ENCODE results near the gene HEXIM1. TPM values are rescaled to one million over a fixed set of nuclear protein-coding genes. Genes with fewer than 3 reads are reported as not detected.

The HEXIM1 gene
- polyA plus RNA-seq, 3 donors = 2.2 to 14.8 (median 2.5) TPM

GRCh38 chr17:45156242-45156641, 8.0 kb downstream of the HEXIM1 start:
- Mint-ChIP-seq H3K27me3 (ENCODE audit: low read depth in 3 of 3) (no peaks in the 10 kb centered on the region), H3K27ac (peak overlapping the region in 1 of 7 donors; percentile 73), H3K36me3 (peaks cover 5 to 15% of the 10 kb centered on the region in 2 donors), H3K9me3 (no peaks in the 10 kb centered on the region), H3K4me3 (no peak overlapping the region), H3K4me1 (peaks cover 47% of the 10 kb centered on the region)
- Histone ChIP-seq H3K27ac (ENCODE audit: low read depth in 1 of 2, low read length in 2 of 2) (no peak overlapping the region), H3K4me3 (replicated peaks in 1 of 3; ENCODE audit: low read depth in 2 of 3, low read length in 3 of 3) (no peak overlapping the region), H3K79me2 (ENCODE audit: insufficient read depth, low read length) (peaks cover 96% of the 10 kb centered on the region), H3K9ac (ENCODE audit: insufficient read depth, low read length, poor library complexity, severe bottlenecking) (no peak overlapping the region), H3K4me2 (replicated peaks; ENCODE audit: extremely low read depth, low read length, poor library complexity, severe bottlenecking) (no peak overlapping the region), H4K20me1 (ENCODE audit: insufficient read depth, low read length) (peaks cover 25% of the 10 kb centered on the region), H2AFZ (ENCODE audit: insufficient read depth, low read depth, low read length, poor library complexity, severe bottlenecking) (no peak overlapping the region), H3K9me3 (replicated peaks in 1 of 2; ENCODE audit: control insufficient read depth in 1 of 2, insufficient read depth in 1 of 2, low read length in 2 of 2) (no peaks in the 10 kb centered on the region), H3K27me3 (ENCODE audit: control insufficient read depth in 2 of 2, insufficient read depth in 2 of 2, low read length in 2 of 2) (no peaks in the 10 kb centered on the region), H3K36me3 (replicated peaks in 1 of 2; ENCODE audit: control insufficient read depth in 1 of 2, insufficient read depth in 2 of 2, low read length in 2 of 2) (no peaks in the 10 kb centered on the region), H3K4me1 (ENCODE audit: control insufficient read depth in 1 of 2, insufficient read depth in 2 of 2, low read length in 2 of 2) (peaks cover 37 to 53% of the 10 kb centered on the region in 2 donors)
- no CpG with 5 or more reads among the region's 3 CpGs for WGBS (ENCODE audit: insufficient coverage)
- intact Hi-C loops (cut with micrococcal nuclease) = no loop called here
- TF ChIP-seq CTCF (IDR thresholded peaks at IDR 0.05) = no peak
- DNase-seq = no peak

- Histone ChIP-seq H3K4me2 (replicated peaks; ENCODE audit: extremely low read depth, low read length, poor library complexity, severe bottlenecking) (peak overlapping the region; percentile 80), H2AFZ (ENCODE audit: insufficient read depth, low read depth, low read length, poor library complexity, severe bottlenecking) (peak overlapping the region; percentile 73), H3K27ac (ENCODE audit: low read depth in 1 of 2, low read length in 2 of 2) (peak overlapping the region; percentile 94 to 97), H3K27me3 (ENCODE audit: control insufficient read depth in 2 of 2, insufficient read depth in 2 of 2, low read length in 2 of 2) (no peaks in the 10 kb centered on the region), H3K4me1 (ENCODE audit: control insufficient read depth in 1 of 2, insufficient read depth in 2 of 2, low read length in 2 of 2) (peaks cover 55 to 71% of the 10 kb centered on the region in 2 donors), H4K20me1 (ENCODE audit: insufficient read depth, low read length) (peaks cover 7% of the 10 kb centered on the region), H3K36me3 (replicated peaks in 1 of 2; ENCODE audit: control insufficient read depth in 1 of 2, insufficient read depth in 2 of 2, low read length in 2 of 2) (no peaks in the 10 kb centered on the region), H3K4me3 (replicated peaks in 1 of 3; ENCODE audit: low read depth in 2 of 3, low read length in 3 of 3) (peak overlapping the region; percentile 85 to 92 (median 86)), H3K9ac (ENCODE audit: insufficient read depth, low read length, poor library complexity, severe bottlenecking) (peak overlapping the region; percentile 99), H3K79me2 (ENCODE audit: insufficient read depth, low read length) (peaks cover 61% of the 10 kb centered on the region), H3K9me3 (replicated peaks in 1 of 2; ENCODE audit: control insufficient read depth in 1 of 2, insufficient read depth in 1 of 2, low read length in 2 of 2) (no peaks in the 10 kb centered on the region)
- Mint-ChIP-seq H3K27ac (peak overlapping the region; percentile 96 to 100 (median 99)), H3K27me3 (ENCODE audit: low read depth in 3 of 3) (no peaks in the 10 kb centered on the region), H3K4me3 (peak overlapping the region; percentile 98 to 100), H3K4me1 (peaks cover 60% of the 10 kb centered on the region), H3K9me3 (no peaks in the 10 kb centered on the region), H3K36me3 (peaks cover 5 to 15% of the 10 kb centered on the region in 2 donors)
- intact Hi-C loops (cut with micrococcal nuclease) = loop anchor here (1.0 to 5.0 kb wide), 2 partner anchors 12 to 37 kb away; partner anchors contain the start of gene HEXIM1 (in 2 of the 2)
- 0% methylated on average over 42 of the region's 48 CpGs for WGBS (ENCODE audit: insufficient coverage)
- DNase-seq = peak; percentile 36 to 44 (median 38)
- TF ChIP-seq CTCF (IDR thresholded peaks at IDR 0.05) = no peak
Measured at GRCh38 chr17:45160447-45161287, 12.4 kb downstream of the HEXIM1 start.
